ENCODE results near the gene NANOS3. TPM values are rescaled to one million over a fixed set of nuclear protein-coding genes. Genes with fewer than 3 reads are reported as not detected.

NANOS3 gene
- total and polyA plus RNA-seq, 9 donors: 0.30 to 2.4 (median 1.1) TPM; not detected in 4

- intact Hi-C loops (cut with DNase I): loop anchor here in 2 of 4 donors (5.0 kb wide), 1 partner anchor 35 kb away; the partner anchor contains the start of gene ZSWIM4 (in 2 of the 2)
- DNase-seq: no peak
- no peaks in the 10 kb centered on the region for H3K9me3 ChIP-seq
- H3K27me3 ChIP-seq: no peaks in the 10 kb centered on the region
- H3K4me3 ChIP-seq: no peak overlapping the region
- H3K27ac ChIP-seq: no peak overlapping the region
- TF ChIP-seq EP300 (IDR thresholded peaks at IDR 0.05) (no peak), POLR2A (IDR thresholded peaks at IDR 0.05) (no peak), CTCF (IDR thresholded peaks at IDR 0.05) (no peak)
- peaks cover 4% of the 10 kb centered on the region for H3K4me1 ChIP-seq (ENCODE audit: insufficient read depth)
- H3K36me3 ChIP-seq: peaks cover 3% of the 10 kb centered on the region
- WGBS, 3 donors: 55 to 63% (median 57%) methylated on average over 22 of the region's 22 CpGs
Observed at GRCh38 chr19:13831537-13832467, 45.1 kb upstream of the NANOS3 start.

GRCh38 chr19:13833330-13834243, 43.3 kb upstream of the NANOS3 start:
- Histone ChIP-seq H3K4me1 (ENCODE audit: insufficient read depth) (peaks cover 4% of the 10 kb centered on the region), H3K36me3 (peaks cover 3% of the 10 kb centered on the region), H3K27me3 (no peaks in the 10 kb centered on the region), H3K4me3 (peak overlapping the region; percentile 22), H3K9me3 (no peaks in the 10 kb centered on the region), H3K27ac (peak overlapping the region; percentile 60 to 83)
- intact Hi-C loops (cut with DNase I): loop anchor here in 2 of 4 donors (5.0 kb wide), 1 partner anchor 36 kb away; the partner anchor contains the start of gene ZSWIM4 (in 2 of the 2)
- DNase-seq: peak; percentile 95 to 98 (median 97)
- 5 to 8% (median 8%) methylated on average over 49 to 59 of the region's 59 CpGs for WGBS, 3 donors
- TF ChIP-seq CTCF (IDR thresholded peaks at IDR 0.05) (peak in 2 of 3 donors; percentile 52 to 53), POLR2A (IDR thresholded peaks at IDR 0.05) (no peak)

GRCh38 chr19:13834244-13835069, 42.5 kb upstream of the NANOS3 start:
- Histone ChIP-seq H3K27me3 (no peaks in the 10 kb centered on the region), H3K9me3 (no peaks in the 10 kb centered on the region), H3K4me1 (ENCODE audit: insufficient read depth) (peaks cover 12% of the 10 kb centered on the region), H3K36me3 (peaks cover 3% of the 10 kb centered on the region), H3K4me3 (no peak overlapping the region), H3K27ac (peak overlapping the region; percentile 60 to 83)
- DNase-seq: peak in 1 of 5 donors; percentile 45
- intact Hi-C loops (cut with DNase I): loop anchor here in 2 of 4 donors (5.0 kb wide), 1 partner anchor 37 kb away; the partner anchor contains the start of gene ZSWIM4 (in 2 of the 2)
- WGBS, 3 donors: 69 to 72% (median 71%) methylated on average over 14 of the region's 14 CpGs
- no peak for TF ChIP-seq EP300 (IDR thresholded peaks at IDR 0.05)
- no peak for TF ChIP-seq POLR2A (IDR thresholded peaks at IDR 0.05)
- no peak for TF ChIP-seq CTCF (IDR thresholded peaks at IDR 0.05)

Data from ovary (tissue), 9 donors.